Caco-2 (cell line): ENCODE data around the gene FBXO30. TPM values are rescaled to one million over a fixed set of nuclear protein-coding genes. Genes with fewer than 3 reads are reported as not detected.

ENCODE experiments used
- BruUV-seq: library from RNA; stranded (reverse); fragments of 400-500 nt; replicated peaks from 2 replicates; lab custom pipeline; 2021; lab: Mats Ljungman, UMichigan
- CTCF ChIA-PET: fragments of 300-600 bp; sonication (Branson Sonifier 250); formaldehyde crosslinking; loops from one replicate; lab custom pipeline; 2022; ENCODE audit warnings: antibody characterized with exemption; lab: Charles Lee
- POLR2A ChIA-PET: fragments of 300-600 bp; sonication (Branson Sonifier 250); formaldehyde crosslinking; loops from one replicate; lab custom pipeline; 2022; ENCODE audit warnings: antibody characterized with exemption; lab: Charles Lee
- DNase-seq, 2 experiments: peaks; one replicate each; pipeline versions ENCODE4 v3.0.0 to v3.0.0-alpha.2; 2020 to 2022
- H3K27me3 ChIP-seq: replicated peaks from 2 replicates; pipeline ENCODE4 v1.6.0; 2011; ENCODE audit warnings: low read length; ENCODE audit not compliant: control insufficient read depth, insufficient read depth
- H3K36me3 ChIP-seq: 2 replicates; pipeline ENCODE4 v1.5.1; 2011; ENCODE audit warnings: low read length; ENCODE audit not compliant: control insufficient read depth, insufficient read depth
- H3K4me1 ChIP-seq: fragments of 250-450 bp; sonication (Bioruptor Pico); 2 replicates; pipeline ENCODE4 v1.5.1; 2020; ENCODE audit warnings: mild to moderate bottlenecking
- H3K4me3 ChIP-seq: 2 replicates; pipeline ENCODE4 v1.5.1; 2011; ENCODE audit warnings: low read depth, mild to moderate bottlenecking, control low read depth, low read length
- H3K9me3 ChIP-seq: fragments of 250-450 bp; sonication (Bioruptor Pico); 2 replicates; pipeline ENCODE4 v1.5.1; 2020; ENCODE audit warnings: mild to moderate bottlenecking, moderate library complexity
- H3K27ac Mint-ChIP-seq: one replicate; pipeline ENCODE4 v1.8.0; 2022; ENCODE audit warnings: mixed read lengths; ENCODE audit not compliant: unreplicated experiment
- H3K27me3 Mint-ChIP-seq: one replicate; pipeline ENCODE4 v1.8.0; 2022; ENCODE audit warnings: mixed read lengths; ENCODE audit not compliant: insufficient read depth, unreplicated experiment
- H3K36me3 Mint-ChIP-seq: one replicate; pipeline ENCODE4 v1.8.0; 2022; ENCODE audit warnings: mild to moderate bottlenecking, mixed read lengths; ENCODE audit not compliant: insufficient read depth, unreplicated experiment
- H3K4me1 Mint-ChIP-seq: one replicate; pipeline ENCODE4 v1.8.0; 2022; ENCODE audit warnings: low read depth, mixed read lengths; ENCODE audit not compliant: unreplicated experiment
- H3K4me3 Mint-ChIP-seq: one replicate; pipeline ENCODE4 v1.8.0; 2022; ENCODE audit warnings: mild to moderate bottlenecking, moderate library complexity, mixed read lengths; ENCODE audit not compliant: unreplicated experiment
- H3K9me3 Mint-ChIP-seq: one replicate; pipeline ENCODE4 v1.8.0; 2022; ENCODE audit warnings: mixed read lengths; ENCODE audit not compliant: unreplicated experiment
- CTCF ChIP-seq, 2 experiments: fragments of 200-600 bp in 1 of 2; IDR thresholded peaks; 1 replicate in 1 of 2; 2 replicates in 1 of 2; pipeline versions ENCODE4 v1.5.1 to v1.8.0; 2011 to 2022; ENCODE audit warnings: antibody characterized with exemption in 1 of 2, control low read depth in 1 of 2, inconsistent platforms in 1 of 2, low read depth in 1 of 2, low read length in 1 of 2, mild to moderate bottlenecking in 1 of 2, moderate library complexity in 1 of 2; ENCODE audit not compliant: insufficient read depth in 1 of 2, severe bottlenecking in 1 of 2, unreplicated experiment in 1 of 2
- intact Hi-C: fragments of 100-400 bp; cut with micrococcal nuclease; formaldehyde crosslinking; loops from one replicate; pipeline ENCODE4 v1.10.0; 2022; ENCODE audit not compliant: unreplicated experiment
- total RNA-seq: library from RNA; stranded (reverse); gene quantifications from 2 replicates; pipeline ENCODE4 v1.2.3, GENCODE V29; 2022

The FBXO30 gene
- total RNA-seq, 1 experiment from 2014 or later = 17.1 TPM

- TF ChIP-seq CTCF (IDR thresholded peaks at IDR 0.05; ENCODE audit: insufficient read depth in 1 of 2, low read depth in 1 of 2, low read length in 1 of 2, severe bottlenecking in 1 of 2, unreplicated experiment in 1 of 2) = no peak
- peaks cover 8% of the 10 kb centered on the region for H3K9me3 Mint-ChIP-seq
- POLR2A ChIA-PET = no interaction called here
- no peaks in the 10 kb centered on the region for H3K9me3 ChIP-seq
- no peak for DNase-seq
- intact Hi-C loops = loop anchor here (1.0 to 2.0 kb wide), 3 partner anchors 64 to 151 kb away; partner anchors contain the start of genes EPM2A and SHPRH
- peaks cover 16% of the 10 kb centered on the region for H3K4me1 ChIP-seq
- no peaks in the 10 kb centered on the region for H3K27me3 ChIP-seq
- peak overlapping the region; percentile 82 for H3K4me3 Mint-ChIP-seq
- CTCF ChIA-PET = no interaction called here
- no peaks in the 10 kb centered on the region for H3K36me3 ChIP-seq
- peak overlapping the region; percentile 75 for H3K4me3 ChIP-seq
- peaks cover 33% of the 10 kb centered on the region for H3K4me1 Mint-ChIP-seq
- TSS peak; percentile 28 for BruUV-seq
- peak overlapping the region; percentile 69 for H3K27ac Mint-ChIP-seq
- H3K27me3 Mint-ChIP-seq = no peaks in the 10 kb centered on the region
- peaks cover 17% of the 10 kb centered on the region for H3K36me3 Mint-ChIP-seq
Observed at GRCh38 chr6:145813285-145814034, 1.1 kb downstream of the FBXO30 start.

- H3K9me3 ChIP-seq = no peaks in the 10 kb centered on the region
- no peaks in the 10 kb centered on the region for H3K27me3 ChIP-seq
- H3K27ac Mint-ChIP-seq = no peak overlapping the region
- H3K36me3 ChIP-seq = no peaks in the 10 kb centered on the region
- peaks cover 24% of the 10 kb centered on the region for H3K36me3 Mint-ChIP-seq
- H3K9me3 Mint-ChIP-seq = peaks cover 5% of the 10 kb centered on the region
- DNase-seq = no peak
- H3K4me1 ChIP-seq = peaks cover 16% of the 10 kb centered on the region
- CTCF ChIA-PET = interaction anchor here (1.2 kb wide), 1 partner anchor 76 kb away, joined by 3 read pairs; no protein-coding TSS in a partner anchor
- H3K4me3 ChIP-seq = peak overlapping the region; percentile 6; the same call in 1 of the 2 replicates
- no TSS peak for BruUV-seq
- intact Hi-C loops = no loop called here
- POLR2A ChIA-PET = interaction anchor here (0.8 kb wide), 1 partner anchor 77 kb away, joined by 4 read pairs; the partner anchor contains the start of gene EPM2A
- TF ChIP-seq CTCF (IDR thresholded peaks at IDR 0.05; ENCODE audit: insufficient read depth in 1 of 2, low read depth in 1 of 2, low read length in 1 of 2, severe bottlenecking in 1 of 2, unreplicated experiment in 1 of 2) = no peak
- H3K4me3 Mint-ChIP-seq = peak overlapping the region; percentile 82
- H3K4me1 Mint-ChIP-seq = peaks cover 31% of the 10 kb centered on the region
- H3K27me3 Mint-ChIP-seq = no peaks in the 10 kb centered on the region
Observed at GRCh38 chr6:145811741-145812140, 2.9 kb downstream of the FBXO30 start.

- Histone ChIP-seq H3K9me3 (no peaks in the 10 kb centered on the region), H3K27me3 (no peaks in the 10 kb centered on the region), H3K4me1 (peaks cover 12% of the 10 kb centered on the region), H3K36me3 (no peaks in the 10 kb centered on the region), H3K4me3 (no peak overlapping the region)
- TF ChIP-seq CTCF (IDR thresholded peaks at IDR 0.05; ENCODE audit: insufficient read depth in 1 of 2, low read depth in 1 of 2, low read length in 1 of 2, severe bottlenecking in 1 of 2, unreplicated experiment in 1 of 2) = no peak
- CTCF ChIA-PET = no interaction called here
- H3K4me1 Mint-ChIP-seq = peaks cover 21% of the 10 kb centered on the region
- no TSS peak for BruUV-seq
- H3K9me3 Mint-ChIP-seq = no peaks in the 10 kb centered on the region
- H3K27me3 Mint-ChIP-seq = no peaks in the 10 kb centered on the region
- intact Hi-C loops = no loop called here
- no peak overlapping the region for H3K4me3 Mint-ChIP-seq
- no peak for DNase-seq
- H3K36me3 Mint-ChIP-seq = peaks cover 38% of the 10 kb centered on the region
- no peak overlapping the region for H3K27ac Mint-ChIP-seq
- POLR2A ChIA-PET = no interaction called here
Observed at GRCh38 chr6:145809785-145810184, 4.8 kb downstream of the FBXO30 start.
